Measurements from ENCODE around the gene TCEAL9. TPM values are rescaled to one million over a fixed set of nuclear protein-coding genes. Genes with fewer than 3 reads are reported as not detected.

Gene TCEAL9
- polyA plus RNA-seq, 1 donor (not counting 4 experiments of a cell fraction or from before 2014, with no cell fraction given): 104 TPM

- no peaks in the 10 kb centered on the region for H3K9me1 ChIP-seq (ENCODE audit: control insufficient read depth, extremely low read depth, insufficient read depth, low read length)
- no peak overlapping the region for H3K4me2 ChIP-seq (ENCODE audit: control insufficient read depth, extremely low read depth, insufficient read depth, low read depth, low read length)
- H3K4me3 ChIP-seq (ENCODE audit: control insufficient read depth in 2 of 3, extremely low read depth in 1 of 3, insufficient read depth in 2 of 3, low read depth in 1 of 3, low read length in 3 of 3): no peak overlapping the region
- H3K27ac ChIP-seq (ENCODE audit: control insufficient read depth, insufficient read depth, low read length): no peak overlapping the region
- H3K4me1 ChIP-seq (ENCODE audit: control insufficient read depth, extremely low read depth, insufficient read depth, low read length): peaks cover 10% of the 10 kb centered on the region
- no peak overlapping the region for H3K9ac ChIP-seq (ENCODE audit: control insufficient read depth, extremely low read depth, insufficient read depth, low read length)
- no peaks in the 10 kb centered on the region for H3K27me3 ChIP-seq (ENCODE audit: control insufficient read depth, extremely low read depth, insufficient read depth, low read length)
- FAIRE-seq (no peak), DNase-seq (ENCODE audit: low read depth, low spot score) (no peak)
- no peaks in the 10 kb centered on the region for H3K79me2 ChIP-seq (ENCODE audit: control insufficient read depth, insufficient read depth, low read length)
- H3K36me3 ChIP-seq (ENCODE audit: control insufficient read depth in 2 of 2, extremely low read depth in 1 of 2, insufficient read depth in 2 of 2, low read length in 2 of 2): no peaks in the 10 kb centered on the region
- TF ChIP-seq, protein P1, sequence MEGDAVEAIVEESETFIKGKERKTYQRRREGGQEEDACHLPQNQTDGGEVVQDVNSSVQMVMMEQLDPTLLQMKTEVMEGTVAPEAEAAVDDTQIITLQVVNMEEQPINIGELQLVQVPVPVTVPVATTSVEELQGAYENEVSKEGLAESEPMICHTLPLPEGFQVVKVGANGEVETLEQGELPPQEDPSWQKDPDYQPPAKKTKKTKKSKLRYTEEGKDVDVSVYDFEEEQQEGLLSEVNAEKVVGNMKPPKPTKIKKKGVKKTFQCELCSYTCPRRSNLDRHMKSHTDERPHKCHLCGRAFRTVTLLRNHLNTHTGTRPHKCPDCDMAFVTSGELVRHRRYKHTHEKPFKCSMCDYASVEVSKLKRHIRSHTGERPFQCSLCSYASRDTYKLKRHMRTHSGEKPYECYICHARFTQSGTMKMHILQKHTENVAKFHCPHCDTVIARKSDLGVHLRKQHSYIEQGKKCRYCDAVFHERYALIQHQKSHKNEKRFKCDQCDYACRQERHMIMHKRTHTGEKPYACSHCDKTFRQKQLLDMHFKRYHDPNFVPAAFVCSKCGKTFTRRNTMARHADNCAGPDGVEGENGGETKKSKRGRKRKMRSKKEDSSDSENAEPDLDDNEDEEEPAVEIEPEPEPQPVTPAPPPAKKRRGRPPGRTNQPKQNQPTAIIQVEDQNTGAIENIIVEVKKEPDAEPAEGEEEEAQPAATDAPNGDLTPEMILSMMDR (optimal IDR thresholded peaks at IDR 0.05 in 1 of 3, IDR thresholded peaks at IDR 0.05 in 1 of 3, conservative IDR thresholded peaks at IDR 0.05 in 1 of 3; ENCODE audit: extremely low read depth in 1 of 3, insufficient read depth in 2 of 3, low read length in 3 of 3): no peak
- TF ChIP-seq EZH2 (IDR thresholded peaks at IDR 0.05; ENCODE audit: low read length): no peak
- dilution Hi-C loops (cut with MboI; ENCODE audit: extremely low pct_ligation_motif_present, low sequenced_read_pairs): no loop called here
- H4K20me1 ChIP-seq (ENCODE audit: control insufficient read depth, extremely low read depth, insufficient read depth, low read length): no peaks in the 10 kb centered on the region
- no peaks in the 10 kb centered on the region for H3K9me3 ChIP-seq (ENCODE audit: control insufficient read depth, low read depth, low read length)
- no peak overlapping the region for H2AFZ ChIP-seq (ENCODE audit: control insufficient read depth, low read length)
These were observed 37.2 kb downstream of the TCEAL9 start for GRCh38 chrX:103393487-103393886.

- Histone ChIP-seq H3K36me3 (ENCODE audit: control insufficient read depth in 2 of 2, extremely low read depth in 1 of 2, insufficient read depth in 2 of 2, low read length in 2 of 2) (no peaks in the 10 kb centered on the region), H3K4me3 (ENCODE audit: control insufficient read depth in 2 of 3, extremely low read depth in 1 of 3, insufficient read depth in 2 of 3, low read depth in 1 of 3, low read length in 3 of 3) (no peak overlapping the region), H3K27me3 (ENCODE audit: control insufficient read depth, extremely low read depth, insufficient read depth, low read length) (no peaks in the 10 kb centered on the region), H3K9ac (ENCODE audit: control insufficient read depth, extremely low read depth, insufficient read depth, low read length) (no peak overlapping the region), H3K9me1 (ENCODE audit: control insufficient read depth, extremely low read depth, insufficient read depth, low read length) (no peaks in the 10 kb centered on the region), H2AFZ (ENCODE audit: control insufficient read depth, low read length) (no peak overlapping the region), H3K4me2 (ENCODE audit: control insufficient read depth, extremely low read depth, insufficient read depth, low read depth, low read length) (no peak overlapping the region), H3K9me3 (ENCODE audit: control insufficient read depth, low read depth, low read length) (no peaks in the 10 kb centered on the region), H3K27ac (ENCODE audit: control insufficient read depth, insufficient read depth, low read length) (no peak overlapping the region), H3K4me1 (ENCODE audit: control insufficient read depth, extremely low read depth, insufficient read depth, low read length) (peaks cover 11% of the 10 kb centered on the region), H3K79me2 (ENCODE audit: control insufficient read depth, insufficient read depth, low read length) (no peaks in the 10 kb centered on the region), H4K20me1 (ENCODE audit: control insufficient read depth, extremely low read depth, insufficient read depth, low read length) (no peaks in the 10 kb centered on the region)
- no peak for DNase-seq (ENCODE audit: low read depth, low spot score)
- no peak for TF ChIP-seq EZH2 (IDR thresholded peaks at IDR 0.05; ENCODE audit: low read length)
- TF ChIP-seq, protein P1 (optimal IDR thresholded peaks at IDR 0.05 in 1 of 3, IDR thresholded peaks at IDR 0.05 in 1 of 3, conservative IDR thresholded peaks at IDR 0.05 in 1 of 3; ENCODE audit: extremely low read depth in 1 of 3, insufficient read depth in 2 of 3, low read length in 3 of 3): no peak
- dilution Hi-C loops (cut with MboI; ENCODE audit: extremely low pct_ligation_motif_present, low sequenced_read_pairs): no loop called here
- FAIRE-seq: no peak
These were observed 39.9 kb downstream of the TCEAL9 start for GRCh38 chrX:103396186-103396585.
